ENCODE measurements around the gene SEZ6L.

The SEZ6L gene

DNA sequence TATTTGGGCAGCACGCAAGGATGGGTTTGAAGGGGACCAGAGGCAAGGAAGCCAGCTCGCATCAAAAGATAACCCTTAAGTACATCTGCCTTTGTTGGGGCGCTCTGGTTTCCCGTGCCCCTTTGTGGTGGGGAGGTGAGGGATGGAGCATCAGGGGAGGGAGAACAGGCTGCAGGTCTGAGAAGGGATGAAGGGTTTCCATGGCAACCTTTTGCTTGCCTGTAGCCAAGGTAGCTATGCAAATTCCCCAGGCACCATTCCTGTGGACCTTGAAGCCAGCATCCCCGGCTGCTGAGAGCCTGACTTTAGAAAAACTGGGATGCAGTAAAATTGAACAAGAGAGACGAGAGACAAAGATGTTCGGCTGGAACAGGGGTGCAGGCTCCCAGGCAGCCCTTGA lies 75.7 kb downstream of the SEZ6L start:
- DNase-seq (ENCODE audit: low read depth) = no peak

- no peak for DNase-seq (ENCODE audit: low read depth)
These were observed 77.3 kb downstream of the SEZ6L start for GRCh38 chr22:26246552-26246951.

GRCh38 chr22:26251869-26252268 lies 82.6 kb downstream of the SEZ6L start:
- no peak for DNase-seq (ENCODE audit: low read depth)

- no peak for DNase-seq (ENCODE audit: low read depth)
These were observed 90.2 kb downstream of the SEZ6L start for GRCh38 chr22:26259510-26259909.

DNA sequence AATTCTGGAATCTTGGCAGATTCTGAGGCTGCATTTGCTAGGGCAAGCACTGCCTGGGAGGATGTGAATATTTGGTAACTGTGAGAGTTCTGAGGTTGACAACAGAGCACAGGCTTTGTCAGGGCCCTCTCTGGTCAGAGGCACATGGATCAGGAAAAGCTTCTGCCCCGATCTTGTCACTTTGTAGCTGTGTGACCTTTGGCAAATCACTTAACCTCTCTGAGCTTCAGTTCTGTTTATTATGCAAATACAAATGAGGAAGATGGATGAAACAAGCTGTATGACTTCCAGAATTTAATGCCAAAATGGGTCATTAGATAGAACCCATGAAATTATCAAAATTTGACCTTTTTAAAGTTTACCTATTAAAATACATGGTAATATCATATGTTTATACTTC lies 94.9 kb downstream of the SEZ6L start:
- DNase-seq (ENCODE audit: low read depth) = no peak

DNA sequence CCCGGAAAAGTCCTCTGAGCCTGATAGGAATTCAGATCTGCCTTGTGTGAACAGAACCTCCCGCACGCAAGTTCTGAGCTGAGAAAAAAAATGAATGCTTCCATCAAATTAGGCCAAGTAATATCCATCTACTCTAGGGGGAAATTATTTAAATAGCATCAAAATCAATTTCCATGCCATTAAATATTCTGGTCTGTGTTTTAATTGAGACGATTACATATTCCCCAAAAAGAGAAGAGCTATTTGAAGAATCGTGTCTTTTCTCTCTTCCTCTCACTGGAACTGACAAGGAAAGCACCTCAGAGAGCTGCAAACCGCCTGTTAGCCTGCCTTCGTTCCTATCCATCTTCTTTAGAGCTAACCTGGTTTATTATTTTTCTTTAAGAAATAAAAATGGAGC lies 96.0 kb downstream of the SEZ6L start:
- DNase-seq (ENCODE audit: low read depth) = no peak

DNA sequence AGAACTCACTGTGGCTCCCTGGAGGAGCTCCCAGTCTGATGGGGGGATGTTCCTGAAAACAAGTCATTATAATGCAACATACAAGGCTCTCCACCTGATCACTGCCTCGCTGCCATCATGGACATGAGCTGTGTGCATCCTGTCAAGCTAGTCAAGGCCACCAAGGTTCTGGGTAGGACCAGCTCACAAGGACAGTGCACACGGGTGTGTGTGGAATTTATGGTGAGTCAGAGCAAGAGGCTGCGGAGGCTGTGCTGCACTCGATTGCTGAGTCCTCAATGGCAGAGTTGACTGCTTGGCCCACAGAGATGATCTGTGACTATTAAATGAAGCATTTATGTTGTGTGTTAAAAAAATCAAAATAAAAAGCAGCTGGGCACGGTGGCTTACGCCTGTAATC lies 96.6 kb downstream of the SEZ6L start:
- no peak for DNase-seq (ENCODE audit: low read depth)

DNA sequence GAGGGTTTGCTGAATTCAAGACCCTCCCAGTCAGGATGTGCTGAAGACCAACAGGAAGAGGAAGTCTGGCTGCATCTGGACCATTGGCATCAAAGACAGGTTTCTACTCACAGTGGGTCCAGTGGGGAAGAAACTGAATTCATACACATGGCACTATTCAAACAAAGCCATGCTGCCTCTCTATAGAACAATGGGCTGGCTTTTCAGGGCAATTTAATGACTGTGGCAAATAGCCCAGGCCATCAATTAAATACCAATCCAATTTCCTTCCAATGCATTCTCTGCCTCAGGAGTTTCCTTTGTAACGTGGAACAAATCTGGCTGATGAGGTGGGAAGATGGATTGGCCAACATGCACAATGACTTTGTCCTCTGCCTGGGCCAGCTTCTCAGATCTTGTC lies 98.6 kb downstream of the SEZ6L start:
- DNase-seq (ENCODE audit: low read depth) = no peak

- no peak for DNase-seq (ENCODE audit: low read depth)
These were observed 100.3 kb downstream of the SEZ6L start for GRCh38 chr22:26269572-26269971.

DNA sequence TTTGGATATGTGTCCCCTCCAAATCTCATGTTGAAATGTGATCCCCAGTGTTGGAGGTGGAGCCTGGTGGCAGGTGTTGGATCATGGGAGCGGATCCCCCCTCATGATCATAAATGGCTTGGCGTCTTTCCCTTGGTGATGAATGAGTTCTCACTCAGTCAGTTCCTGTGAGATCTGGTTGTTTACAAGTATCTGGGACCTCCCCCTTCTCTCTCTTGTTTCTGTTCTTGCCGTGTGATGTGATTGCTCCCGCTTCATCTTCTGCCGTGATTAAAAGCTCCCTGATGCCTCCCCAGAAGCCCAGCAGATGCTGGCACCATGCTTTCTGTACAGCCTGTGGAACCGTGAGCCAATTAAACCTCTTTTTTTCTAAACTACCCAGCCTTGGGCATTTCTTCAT lies 102.2 kb downstream of the SEZ6L start:
- no peak for DNase-seq (ENCODE audit: low read depth)

- no peak for DNase-seq (ENCODE audit: low read depth)
These were observed 103.9 kb downstream of the SEZ6L start for GRCh38 chr22:26273011-26273675.

DNA sequence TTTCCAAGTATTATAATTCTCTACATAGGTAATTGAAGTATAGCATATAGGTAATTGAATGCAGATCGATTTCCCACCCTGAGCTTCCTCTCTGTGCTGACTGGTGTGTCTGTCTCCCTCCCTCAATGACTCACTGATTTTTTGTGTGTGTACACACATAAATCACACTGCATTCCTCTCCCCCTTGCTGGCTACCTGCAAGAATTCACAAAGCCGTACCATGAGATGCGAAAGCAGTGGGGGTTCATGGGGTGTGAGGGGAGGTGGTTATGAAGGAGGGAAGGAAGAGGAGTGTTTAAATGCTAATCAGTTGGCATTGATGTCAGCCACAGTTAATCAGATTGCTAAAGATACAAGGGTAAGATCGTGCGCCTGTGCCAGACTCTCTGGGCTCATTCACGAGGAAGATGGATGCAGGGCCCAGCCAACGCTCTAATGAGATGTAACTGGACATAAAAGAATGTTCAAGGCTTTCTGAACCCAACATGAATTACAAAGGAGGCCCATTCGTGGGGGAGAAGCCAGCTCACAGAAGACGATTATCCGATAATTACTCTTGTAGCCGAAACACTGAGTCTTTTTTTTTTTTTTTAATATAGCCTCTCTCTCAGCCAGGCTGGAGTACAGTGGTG lies 107.4 kb downstream of the SEZ6L start:
- DNase-seq (ENCODE audit: low read depth) = no peak

DNA sequence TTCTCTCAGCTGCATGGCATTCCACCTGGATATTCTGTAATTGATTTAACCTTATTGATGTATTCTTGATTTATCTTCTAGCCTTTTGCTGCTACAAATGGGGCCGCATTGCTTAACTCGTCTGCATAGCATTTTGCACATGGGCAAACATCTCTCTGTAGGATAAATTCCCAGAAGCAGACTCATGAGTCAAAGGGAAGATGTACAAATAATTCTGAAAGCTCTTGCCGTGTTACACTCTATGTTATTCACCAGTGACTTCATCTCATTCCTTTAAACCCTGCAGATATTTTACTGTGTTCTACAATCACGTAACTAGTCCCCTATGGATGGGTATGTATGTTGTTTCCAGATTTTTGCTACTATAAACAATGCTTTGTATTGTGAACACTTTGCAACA lies 112.7 kb downstream of the SEZ6L start:
- no peak for DNase-seq (ENCODE audit: low read depth)

DNA sequence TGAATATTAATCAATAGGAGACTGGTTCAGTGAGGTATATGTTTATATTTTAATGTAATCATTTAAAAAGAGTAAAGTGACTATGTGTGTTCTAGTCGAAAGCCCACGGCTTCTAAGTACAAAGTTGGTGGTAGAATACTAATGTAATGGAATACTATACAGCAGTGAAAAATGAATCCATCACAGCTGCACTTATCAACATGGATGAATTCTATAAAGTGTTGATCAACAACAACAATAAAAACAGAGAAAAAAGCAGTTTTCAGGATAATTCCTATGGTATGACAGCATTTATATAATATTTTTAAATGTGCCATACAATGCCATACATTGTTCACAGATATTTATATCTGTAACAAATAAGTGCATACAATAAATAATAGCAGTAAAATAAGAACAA lies 114.1 kb downstream of the SEZ6L start:
- no peak for DNase-seq (ENCODE audit: low read depth)

DNA sequence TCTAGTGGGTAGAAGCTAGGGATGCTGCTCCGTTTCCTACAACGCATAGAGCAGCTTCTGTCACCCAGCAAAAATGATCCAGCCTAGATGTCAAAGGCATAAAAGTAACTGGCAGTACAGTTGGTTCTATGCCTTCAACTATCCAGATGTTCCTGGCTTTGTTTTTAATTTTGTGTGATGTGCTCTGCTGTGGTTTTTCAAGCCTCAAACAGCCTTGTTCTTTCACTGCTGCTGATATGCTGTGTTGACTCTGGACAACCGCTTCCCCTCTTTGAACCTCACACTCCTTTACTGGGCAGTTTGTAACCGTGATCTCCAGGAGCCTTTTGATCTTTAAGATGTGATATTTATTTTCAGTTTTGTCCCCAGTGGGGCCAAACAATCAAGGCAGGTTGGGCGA lies 116.4 kb downstream of the SEZ6L start:
- DNase-seq (ENCODE audit: low read depth) = no peak

- DNase-seq (ENCODE audit: low read depth) = no peak
These were observed 117.0 kb downstream of the SEZ6L start for GRCh38 chr22:26286091-26286820.

GRCh38 chr22:26287382-26288225 lies 118.3 kb downstream of the SEZ6L start:
- no peak for DNase-seq (ENCODE audit: low read depth)

- no peak for DNase-seq (ENCODE audit: low read depth)
These were observed 120.4 kb downstream of the SEZ6L start for GRCh38 chr22:26289611-26290101.

DNA sequence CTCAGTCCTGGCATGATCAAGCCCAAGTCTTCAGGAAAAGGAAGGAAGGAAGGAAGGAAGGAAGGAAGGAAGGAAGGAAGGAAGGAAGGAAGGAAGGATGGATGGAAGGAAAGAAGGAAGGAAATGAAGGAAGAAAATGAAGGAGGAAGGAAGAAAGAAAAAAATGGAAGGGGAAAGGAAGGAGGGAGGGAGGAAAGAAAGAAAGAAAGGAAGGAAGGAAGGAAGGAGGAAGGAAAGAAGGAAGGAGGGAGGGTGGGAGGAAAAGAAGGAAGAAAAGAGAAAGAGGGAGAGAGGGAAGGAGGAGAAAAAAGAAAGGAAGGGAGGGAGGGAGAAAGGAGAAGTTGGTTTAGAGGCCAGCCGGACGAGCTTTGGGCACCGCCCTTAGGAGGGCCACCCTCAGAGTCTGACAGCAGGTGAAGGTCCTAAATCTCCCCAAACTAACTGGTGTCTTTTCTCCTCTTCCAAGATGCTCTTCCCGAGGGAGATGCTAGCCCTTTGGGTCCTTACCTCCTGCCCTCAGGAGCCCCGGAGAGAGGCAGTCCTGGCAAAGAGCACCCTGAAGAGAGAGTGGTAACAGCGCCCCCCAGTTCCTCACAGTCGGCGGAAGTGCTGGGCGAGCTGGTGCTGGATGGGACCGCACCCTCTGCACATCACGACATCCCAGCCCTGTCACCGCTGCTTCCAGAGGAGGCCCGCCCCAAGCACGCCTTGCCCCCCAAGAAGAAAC lies 122.8 kb downstream of the SEZ6L start:
- no peak for DNase-seq (ENCODE audit: low read depth)

DNA sequence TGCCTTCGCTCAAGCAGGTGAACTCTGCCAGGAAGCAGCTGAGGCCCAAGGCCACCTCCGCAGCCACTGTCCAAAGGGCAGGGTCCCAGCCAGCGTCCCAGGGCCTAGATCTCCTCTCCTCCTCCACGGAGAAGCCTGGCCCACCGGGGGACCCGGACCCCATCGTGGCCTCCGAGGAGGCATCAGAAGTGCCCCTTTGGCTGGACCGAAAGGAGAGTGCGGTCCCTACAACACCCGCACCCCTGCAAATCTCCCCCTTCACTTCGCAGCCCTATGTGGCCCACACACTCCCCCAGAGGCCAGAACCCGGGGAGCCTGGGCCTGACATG lies 123.4 kb downstream of the SEZ6L start:
- no peak for DNase-seq (ENCODE audit: low read depth)

DNA sequence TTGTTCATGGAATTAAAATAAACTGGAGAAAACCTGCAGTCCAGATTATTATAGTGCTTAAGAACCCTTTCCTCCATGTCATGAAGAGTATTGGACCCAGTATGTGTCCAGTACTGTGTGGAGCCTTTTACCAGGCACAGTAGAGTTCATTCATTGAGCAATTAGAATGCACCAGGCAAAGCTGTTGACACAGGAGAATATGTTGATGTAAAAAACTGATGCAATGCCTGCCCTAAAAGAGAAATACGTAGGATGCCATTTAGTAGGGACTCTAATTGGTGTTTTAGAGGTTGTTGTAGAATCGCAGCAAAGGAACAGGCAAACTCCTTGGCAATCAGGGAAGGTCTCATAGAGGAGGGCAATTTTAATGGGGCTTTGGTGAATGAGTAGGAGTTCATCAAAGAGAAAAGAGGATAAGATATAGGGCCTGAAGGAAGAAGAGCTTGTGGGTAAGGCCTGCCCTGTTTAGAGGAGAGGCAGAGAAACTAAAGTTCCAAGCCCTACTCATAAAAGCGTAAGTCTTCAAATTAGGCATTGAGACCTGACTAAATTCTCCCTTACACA lies 126.4 kb downstream of the SEZ6L start:
- DNase-seq (ENCODE audit: low read depth) = no peak

Measured in stimulated activated CD4-positive, alpha-beta T cell treated with anti-CD3 and anti-CD28 coated beads, Interleukin-2, amount 100 ng/mL, for 4 hours (primary cell).